A673 (cell line): Measurements from ENCODE around the gene SPTLC2.

ENCODE experiments used
- EZH2 ChIP-seq: fragments of 200-600 bp; sonication (generic); IDR thresholded peaks from 2 replicates; pipeline ENCODE4 v1.6.1; 2017; ENCODE audit warnings: borderline replicate concordance, low read depth, mild to moderate bottlenecking, mixed read lengths, antibody characterized with exemption, low read length; ENCODE audit not compliant: poor library complexity, severe bottlenecking
- TF ChIP-seq, protein P1 (sequence below): fragments of 300-800, 200-600 bp; sonication (generic); conservative IDR thresholded peaks from 2 replicates; pipeline ENCODE4 v1.5.1; 2017; ENCODE audit warnings: low read depth, mild to moderate bottlenecking, antibody characterized with exemption, low read length, moderate library complexity, mixed read lengths

DNA sequence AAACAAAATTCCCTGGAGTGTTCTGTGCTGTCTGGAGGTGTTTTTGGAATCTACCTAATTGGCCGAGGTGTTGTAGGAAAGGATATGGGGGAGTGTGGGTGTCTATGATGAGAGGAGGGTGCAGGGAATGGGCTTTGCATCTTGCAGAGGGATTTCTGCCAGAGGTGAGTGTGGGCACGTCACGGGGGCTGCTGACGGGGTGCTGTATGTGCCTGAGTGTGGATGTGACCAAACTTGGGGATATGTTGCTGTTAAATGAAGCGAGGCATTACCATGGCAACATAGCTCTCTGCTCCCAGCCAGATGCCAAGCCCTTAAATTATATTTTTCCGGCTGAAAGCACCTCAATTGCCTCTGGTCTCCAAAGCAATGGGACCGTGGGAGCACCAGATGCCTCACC, 44.3 kb upstream of the SPTLC2 start:
- TF ChIP-seq, protein P1, sequence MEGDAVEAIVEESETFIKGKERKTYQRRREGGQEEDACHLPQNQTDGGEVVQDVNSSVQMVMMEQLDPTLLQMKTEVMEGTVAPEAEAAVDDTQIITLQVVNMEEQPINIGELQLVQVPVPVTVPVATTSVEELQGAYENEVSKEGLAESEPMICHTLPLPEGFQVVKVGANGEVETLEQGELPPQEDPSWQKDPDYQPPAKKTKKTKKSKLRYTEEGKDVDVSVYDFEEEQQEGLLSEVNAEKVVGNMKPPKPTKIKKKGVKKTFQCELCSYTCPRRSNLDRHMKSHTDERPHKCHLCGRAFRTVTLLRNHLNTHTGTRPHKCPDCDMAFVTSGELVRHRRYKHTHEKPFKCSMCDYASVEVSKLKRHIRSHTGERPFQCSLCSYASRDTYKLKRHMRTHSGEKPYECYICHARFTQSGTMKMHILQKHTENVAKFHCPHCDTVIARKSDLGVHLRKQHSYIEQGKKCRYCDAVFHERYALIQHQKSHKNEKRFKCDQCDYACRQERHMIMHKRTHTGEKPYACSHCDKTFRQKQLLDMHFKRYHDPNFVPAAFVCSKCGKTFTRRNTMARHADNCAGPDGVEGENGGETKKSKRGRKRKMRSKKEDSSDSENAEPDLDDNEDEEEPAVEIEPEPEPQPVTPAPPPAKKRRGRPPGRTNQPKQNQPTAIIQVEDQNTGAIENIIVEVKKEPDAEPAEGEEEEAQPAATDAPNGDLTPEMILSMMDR: no peak
- no peak for TF ChIP-seq EZH2
